Retinal pigment epithelial cell (primary cell): ENCODE results near the gene TIE1.
A peak's percentile ranks its signal among the peaks of the same experiment; 100 is the strongest.

Experiments
- DNase-seq: peaks from one replicate; pipeline ENCODE4 v3.0.0-alpha.2; 2010; ENCODE audit warnings: low read depth
- H3K4me3 ChIP-seq: 2 replicates; pipeline ENCODE4 v1.5.1; 2011; ENCODE audit warnings: mild to moderate bottlenecking, low read length, control low read depth, moderate library complexity
- CTCF ChIP-seq: conservative IDR thresholded peaks from 2 replicates; pipeline ENCODE4 v1.5.1; 2011; ENCODE audit warnings: low read depth, low read length, control low read depth, inconsistent platforms

TIE1 gene

DNA sequence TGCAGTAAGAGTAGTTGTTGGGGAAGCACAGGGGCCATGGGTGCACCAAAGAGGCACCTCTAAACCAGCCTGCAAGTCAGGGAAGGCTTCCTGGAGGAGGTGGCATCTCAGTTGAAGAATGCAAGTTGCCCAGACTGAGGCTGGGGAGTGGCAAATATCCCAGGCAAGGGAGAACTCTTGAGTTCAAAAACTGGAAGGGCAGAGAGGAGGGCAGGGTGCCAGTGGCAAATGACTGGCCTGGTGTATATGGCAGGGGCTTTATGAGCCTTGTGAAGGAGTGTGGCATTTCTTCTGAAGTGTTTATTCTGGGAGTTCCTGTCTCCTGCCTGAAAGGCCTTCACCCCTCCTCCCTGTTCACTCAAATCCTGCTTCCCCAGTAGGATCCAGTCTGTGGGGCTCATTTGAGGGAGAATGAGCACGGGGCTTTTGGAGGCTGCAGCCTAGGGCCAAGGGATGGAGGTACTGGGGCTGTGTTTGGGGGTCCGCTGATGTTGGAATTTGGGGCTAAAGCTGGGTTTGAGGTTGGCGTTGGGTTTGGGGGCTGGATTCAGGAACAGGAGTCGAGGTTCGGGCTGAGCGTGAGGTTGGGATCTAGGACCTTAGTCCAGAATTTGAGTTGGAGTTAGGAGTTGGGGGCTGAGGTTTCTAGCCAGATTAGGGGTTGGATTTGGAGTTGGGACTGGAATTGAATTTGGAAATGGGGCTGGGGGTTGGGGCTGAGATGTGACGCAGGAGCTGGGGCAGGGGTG lies 31.0 kb upstream of the TIE1 start, which contains the start of gene TMEM125:
Gene TMEM125, plus strand, starts transcription at position 357 of the 749 bp plus-strand sequence. CDS start 2,740 bp downstream, outside the sequence.
- TF ChIP-seq CTCF: no peak
- no peak for DNase-seq
- H3K4me3 ChIP-seq: peak within 1 kb of the TSS; percentile 50

- peak overlapping the region; percentile 50 for H3K4me3 ChIP-seq
- TF ChIP-seq CTCF: no peak
Observed at GRCh38 chr1:43270421-43271095, 30.2 kb upstream of the TIE1 start.

GRCh38 chr1:43271186-43272118 lies 29.3 kb upstream of the TIE1 start:
- DNase-seq: no peak
- peak overlapping the region; percentile 50 for H3K4me3 ChIP-seq
- no peak for TF ChIP-seq CTCF

More at GRCh38 chr1:43270421-43271095, 30.2 kb upstream of the TIE1 start:
- DNase-seq: no peak

- no peak for DNase-seq
- H3K4me3 ChIP-seq: no peak overlapping the region
- TF ChIP-seq CTCF: no peak
Observed at GRCh38 chr1:43272161-43272560, 28.6 kb upstream of the TIE1 start.

DNA sequence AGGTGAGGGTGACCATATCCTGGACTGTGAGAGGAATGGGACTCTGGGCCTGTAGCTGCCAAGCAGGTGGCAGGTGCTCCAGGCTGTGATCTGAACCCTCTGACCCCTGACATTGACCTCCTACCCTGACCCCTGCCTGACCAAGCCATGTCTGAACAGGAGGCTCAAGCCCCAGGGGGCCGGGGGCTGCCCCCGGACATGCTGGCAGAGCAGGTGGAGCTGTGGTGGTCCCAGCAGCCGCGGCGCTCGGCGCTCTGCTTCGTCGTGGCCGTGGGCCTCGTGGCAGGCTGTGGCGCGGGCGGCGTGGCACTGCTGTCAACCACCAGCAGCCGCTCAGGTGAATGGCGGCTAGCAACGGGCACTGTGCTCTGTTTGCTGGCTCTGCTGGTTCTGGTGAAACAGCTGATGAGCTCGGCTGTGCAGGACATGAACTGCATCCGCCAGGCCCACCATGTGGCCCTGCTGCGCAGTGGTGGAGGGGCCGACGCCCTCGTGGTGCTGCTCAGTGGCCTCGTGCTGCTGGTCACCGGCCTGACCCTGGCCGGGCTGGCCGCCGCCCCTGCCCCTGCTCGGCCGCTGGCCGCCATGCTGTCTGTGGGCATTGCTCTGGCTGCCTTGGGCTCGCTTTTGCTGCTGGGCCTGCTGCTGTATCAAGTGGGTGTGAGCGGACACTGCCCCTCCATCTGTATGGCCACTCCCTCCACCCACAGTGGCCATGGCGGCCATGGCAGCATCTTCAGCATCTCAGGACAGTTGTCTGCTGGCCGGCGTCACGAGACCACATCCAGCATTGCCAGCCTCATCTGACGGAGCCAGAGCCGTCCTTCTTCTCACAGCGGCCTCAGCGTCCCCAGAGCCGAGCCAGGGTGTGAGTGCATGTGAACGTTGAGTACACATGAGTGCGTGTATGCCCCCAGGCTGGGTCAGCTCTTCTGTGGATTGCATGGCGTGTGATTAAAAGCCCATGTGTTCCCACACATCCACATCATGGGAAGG lies 27.9 kb upstream of the TIE1 start:
- no peak for TF ChIP-seq CTCF
- DNase-seq: no peak
- no peak overlapping the region for H3K4me3 ChIP-seq

GRCh38 chr1:43273708-43274107 lies 27.1 kb upstream of the TIE1 start:
- DNase-seq: no peak
- no peak for TF ChIP-seq CTCF
- H3K4me3 ChIP-seq: no peak overlapping the region
